ENCODE results near the gene CSRNP3. TPM values are rescaled to one million over a fixed set of nuclear protein-coding genes. Genes with fewer than 3 reads are reported as not detected.

CSRNP3 gene
- total RNA-seq, 1 donor from 2014 or later, result 18.4 TPM

DNA sequence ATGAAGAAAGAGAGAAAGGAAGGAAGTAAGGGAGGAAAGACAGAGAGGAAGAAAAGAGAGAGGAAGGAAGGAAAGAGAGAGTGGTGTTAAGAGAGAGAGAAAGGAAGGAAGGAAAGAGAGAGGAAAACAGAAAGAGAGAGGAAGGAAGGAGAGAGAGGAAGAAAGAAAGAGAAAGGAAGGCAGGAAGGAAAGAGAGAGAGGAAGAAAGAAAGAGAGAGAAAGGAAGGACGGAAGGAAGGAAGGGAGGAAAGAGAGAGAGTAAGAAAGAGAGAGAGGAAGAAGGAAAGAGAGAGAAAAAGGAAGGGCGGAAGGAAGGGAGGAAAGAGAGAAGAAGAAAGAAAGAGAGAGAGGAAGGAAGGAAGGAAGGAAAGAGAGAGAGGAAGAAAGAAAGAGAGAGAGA lies 197.1 kb downstream of the CSRNP3 start:
- H3K4me1 Mint-ChIP-seq (ENCODE audit: unreplicated experiment), result peaks cover 12% of the 10 kb centered on the region
- no peak for DNase-seq (ENCODE audit: extremely low spot score, unreplicated experiment)
- H3K36me3 Mint-ChIP-seq, result peaks cover 24% of the 10 kb centered on the region
- TF ChIP-seq, protein P1, sequence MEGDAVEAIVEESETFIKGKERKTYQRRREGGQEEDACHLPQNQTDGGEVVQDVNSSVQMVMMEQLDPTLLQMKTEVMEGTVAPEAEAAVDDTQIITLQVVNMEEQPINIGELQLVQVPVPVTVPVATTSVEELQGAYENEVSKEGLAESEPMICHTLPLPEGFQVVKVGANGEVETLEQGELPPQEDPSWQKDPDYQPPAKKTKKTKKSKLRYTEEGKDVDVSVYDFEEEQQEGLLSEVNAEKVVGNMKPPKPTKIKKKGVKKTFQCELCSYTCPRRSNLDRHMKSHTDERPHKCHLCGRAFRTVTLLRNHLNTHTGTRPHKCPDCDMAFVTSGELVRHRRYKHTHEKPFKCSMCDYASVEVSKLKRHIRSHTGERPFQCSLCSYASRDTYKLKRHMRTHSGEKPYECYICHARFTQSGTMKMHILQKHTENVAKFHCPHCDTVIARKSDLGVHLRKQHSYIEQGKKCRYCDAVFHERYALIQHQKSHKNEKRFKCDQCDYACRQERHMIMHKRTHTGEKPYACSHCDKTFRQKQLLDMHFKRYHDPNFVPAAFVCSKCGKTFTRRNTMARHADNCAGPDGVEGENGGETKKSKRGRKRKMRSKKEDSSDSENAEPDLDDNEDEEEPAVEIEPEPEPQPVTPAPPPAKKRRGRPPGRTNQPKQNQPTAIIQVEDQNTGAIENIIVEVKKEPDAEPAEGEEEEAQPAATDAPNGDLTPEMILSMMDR (conservative IDR thresholded peaks at IDR 0.05), result no peak
- no peak overlapping the region for H3K27ac Mint-ChIP-seq
- no peaks in the 10 kb centered on the region for H3K27me3 Mint-ChIP-seq
- H3K4me3 Mint-ChIP-seq, result no peak overlapping the region
- H3K9me3 Mint-ChIP-seq, result peaks cover under 1% of the 10 kb centered on the region

DNA sequence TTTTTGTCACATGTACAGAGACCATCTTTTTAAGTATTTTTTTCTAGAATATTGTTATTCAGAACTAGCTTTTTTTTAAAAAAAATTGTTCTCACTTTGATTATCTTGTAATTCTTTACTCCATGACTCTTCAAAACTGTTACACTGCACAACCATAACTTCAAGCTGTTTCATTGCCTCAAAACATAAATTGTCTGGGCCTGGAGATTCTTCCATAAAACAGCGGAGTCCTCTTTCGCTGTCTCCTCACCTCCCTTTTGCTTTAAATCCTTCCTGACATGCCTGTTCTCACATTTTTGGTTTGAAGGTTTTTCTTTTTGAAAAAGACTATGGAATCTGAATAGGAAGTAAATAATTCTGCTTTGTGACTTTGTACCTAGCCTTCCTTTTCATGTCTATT lies 197.9 kb downstream of the CSRNP3 start:
- H3K27ac Mint-ChIP-seq, result no peak overlapping the region
- H3K4me3 Mint-ChIP-seq, result no peak overlapping the region
- TF ChIP-seq, protein P1 (conservative IDR thresholded peaks at IDR 0.05), result no peak
- H3K9me3 Mint-ChIP-seq, result peaks cover 7% of the 10 kb centered on the region
- H3K4me1 Mint-ChIP-seq (ENCODE audit: unreplicated experiment), result peaks cover 12% of the 10 kb centered on the region
- H3K36me3 Mint-ChIP-seq, result peaks cover 31% of the 10 kb centered on the region
- no peaks in the 10 kb centered on the region for H3K27me3 Mint-ChIP-seq
- DNase-seq (ENCODE audit: extremely low spot score, unreplicated experiment), result no peak

DNA sequence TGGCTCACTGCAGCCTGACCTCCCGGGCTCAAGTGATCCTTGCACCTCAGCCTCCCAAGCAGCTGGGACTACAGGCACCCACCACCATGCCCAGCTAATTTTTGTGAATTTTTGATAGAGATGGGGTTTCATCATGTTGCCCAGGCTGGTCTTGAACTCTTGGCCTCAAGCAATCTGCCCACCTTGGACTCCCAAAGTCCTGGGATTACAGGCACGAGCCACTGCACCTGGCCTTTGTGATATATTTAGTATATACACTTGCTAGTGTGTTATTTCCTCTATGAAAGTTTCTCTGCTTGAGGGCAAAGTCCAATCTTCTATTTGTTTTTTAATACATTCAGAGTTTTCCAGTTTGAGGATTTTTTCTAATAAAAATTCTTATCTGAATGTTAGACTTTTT lies 205.3 kb downstream of the CSRNP3 start:
- Mint-ChIP-seq H3K27ac (no peak overlapping the region), H3K4me1 (ENCODE audit: unreplicated experiment) (peaks cover 7% of the 10 kb centered on the region), H3K4me3 (no peak overlapping the region), H3K9me3 (peaks cover 7% of the 10 kb centered on the region), H3K36me3 (peaks cover 57% of the 10 kb centered on the region), H3K27me3 (no peaks in the 10 kb centered on the region)
- TF ChIP-seq, protein P1 (conservative IDR thresholded peaks at IDR 0.05), result no peak
- DNase-seq (ENCODE audit: extremely low spot score, unreplicated experiment), result no peak

DNA sequence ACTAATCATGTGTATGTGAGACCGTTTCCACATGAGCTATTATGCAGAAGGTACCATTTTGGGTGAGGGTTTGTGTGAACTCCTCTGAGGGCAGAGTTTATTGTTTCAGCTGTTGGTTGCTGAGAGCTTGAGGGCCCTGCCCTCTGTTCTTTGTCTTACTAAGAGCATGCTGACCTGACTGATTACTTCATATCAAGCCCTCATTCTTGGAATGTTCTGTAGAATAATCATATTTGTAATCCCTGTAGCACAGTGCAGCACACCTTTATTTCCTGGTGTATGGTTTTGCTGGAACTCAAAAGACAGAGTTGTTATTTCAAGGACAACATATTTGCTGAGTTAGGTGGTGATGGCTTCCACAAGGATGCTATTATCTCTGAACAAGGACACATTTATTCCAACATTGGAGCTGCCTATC lies 206.1 kb downstream of the CSRNP3 start:
- no peak for DNase-seq (ENCODE audit: extremely low spot score, unreplicated experiment)
- Mint-ChIP-seq H3K4me1 (ENCODE audit: unreplicated experiment) (peaks cover 7% of the 10 kb centered on the region), H3K27me3 (no peaks in the 10 kb centered on the region), H3K36me3 (peaks cover 52% of the 10 kb centered on the region), H3K4me3 (no peak overlapping the region), H3K9me3 (peaks cover 7% of the 10 kb centered on the region), H3K27ac (no peak overlapping the region)
- TF ChIP-seq, protein P1 (conservative IDR thresholded peaks at IDR 0.05), result no peak

DNA sequence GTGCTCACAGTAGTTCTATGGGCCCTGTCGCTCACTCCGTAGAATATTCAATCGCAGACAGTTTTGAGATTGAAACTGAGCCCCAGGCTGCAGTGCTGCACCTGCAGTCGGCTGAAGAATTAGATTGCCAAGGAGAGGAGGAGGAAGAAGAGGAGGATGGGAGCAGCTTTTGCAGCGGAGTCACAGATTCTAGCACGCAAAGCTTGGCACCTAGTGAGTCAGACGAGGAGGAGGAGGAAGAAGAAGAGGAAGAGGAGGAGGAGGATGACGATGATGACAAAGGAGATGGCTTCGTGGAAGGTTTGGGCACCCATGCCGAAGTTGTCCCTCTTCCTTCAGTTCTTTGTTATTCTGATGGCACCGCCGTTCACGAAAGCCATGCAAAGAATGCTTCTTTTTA lies 209.4 kb downstream of the CSRNP3 start:
- TF ChIP-seq, protein P1 (conservative IDR thresholded peaks at IDR 0.05), result no peak
- H3K4me3 Mint-ChIP-seq, result no peak overlapping the region
- DNase-seq (ENCODE audit: extremely low spot score, unreplicated experiment), result no peak
- H3K4me1 Mint-ChIP-seq (ENCODE audit: unreplicated experiment), result peaks cover 12% of the 10 kb centered on the region
- H3K27ac Mint-ChIP-seq, result no peak overlapping the region
- H3K27me3 Mint-ChIP-seq, result no peaks in the 10 kb centered on the region
- H3K9me3 Mint-ChIP-seq, result no peaks in the 10 kb centered on the region
- peaks cover 41% of the 10 kb centered on the region for H3K36me3 Mint-ChIP-seq

DNA sequence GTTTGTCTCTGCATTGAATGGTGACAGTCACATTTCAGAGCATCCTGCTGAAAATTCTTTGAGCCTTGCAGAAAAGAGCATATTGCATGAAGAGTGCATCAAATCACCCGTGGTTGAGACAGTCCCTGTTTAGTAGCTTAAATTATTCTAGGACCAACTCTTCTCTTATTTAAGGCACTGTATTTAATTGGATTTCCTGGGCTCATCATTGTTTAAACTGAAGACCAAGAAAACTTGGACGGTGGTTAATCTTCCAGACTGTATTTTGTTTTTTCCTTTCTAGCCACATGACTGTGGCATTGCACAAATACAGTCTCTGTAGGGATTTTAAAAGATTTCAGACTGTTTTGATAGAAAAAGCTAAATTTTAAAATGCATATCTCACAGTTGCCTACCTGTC lies 210.1 kb downstream of the CSRNP3 start:
- no peaks in the 10 kb centered on the region for H3K9me3 Mint-ChIP-seq
- peaks cover 41% of the 10 kb centered on the region for H3K36me3 Mint-ChIP-seq
- H3K27ac Mint-ChIP-seq, result no peak overlapping the region
- peaks cover 12% of the 10 kb centered on the region for H3K4me1 Mint-ChIP-seq (ENCODE audit: unreplicated experiment)
- TF ChIP-seq, protein P1 (conservative IDR thresholded peaks at IDR 0.05), result no peak
- no peaks in the 10 kb centered on the region for H3K27me3 Mint-ChIP-seq
- DNase-seq (ENCODE audit: extremely low spot score, unreplicated experiment), result no peak
- H3K4me3 Mint-ChIP-seq, result no peak overlapping the region
